ENCODE results near the gene PLK3.
"Not testable (repeated sequence)": the region's sequence is repeated elsewhere in the genome, so short reads cannot be mapped to it uniquely, and the experiment has no call there.

PLK3 gene

GRCh38 chr1:44788120-44788860 is 11.9 kb upstream of the PLK3 start, which contains the start of gene BEST4:
Gene BEST4, minus strand, starts transcription at chr1:44788170. Its CDS starts 465 bp downstream, at chr1:44787705.
- no peak for DNase-seq

GRCh38 chr1:44790968-44791801 is 9.0 kb upstream of the PLK3 start:
- no peak for DNase-seq

GRCh38 chr1:44792736-44793502 is 7.3 kb upstream of the PLK3 start:
- DNase-seq: no peak

GRCh38 chr1:44797886-44798285 is 2.3 kb upstream of the PLK3 start:
- not testable (repeated sequence) for DNase-seq

- DNase-seq: no peak
Observed at GRCh38 chr1:44798481-44799365, 1.5 kb upstream of the PLK3 start.

GRCh38 chr1:44801491-44802305 is 1.5 kb downstream of the PLK3 start:
- DNase-seq: no peak

- no peak for DNase-seq
Observed at GRCh38 chr1:44802306-44803061, 2.3 kb downstream of the PLK3 start.

GRCh38 chr1:44803062-44803311 is 2.8 kb downstream of the PLK3 start:
- no peak for DNase-seq

- no peak for DNase-seq
Observed at GRCh38 chr1:44803312-44804095, 3.3 kb downstream of the PLK3 start.

GRCh38 chr1:44805311-44806024 is 5.3 kb downstream of the PLK3 start:
- no peak for DNase-seq

- no peak for DNase-seq
Observed at GRCh38 chr1:44806025-44806703, 6.0 kb downstream of the PLK3 start.

- no peak for DNase-seq
Observed at GRCh38 chr1:44806704-44807363, 6.7 kb downstream of the PLK3 start, which contains the start of gene DYNLT4. Gene DYNLT4, minus strand, starts transcription at chr1:44807351. Its CDS starts 683 bp downstream, at chr1:44806668.

- no peak for DNase-seq
Observed at GRCh38 chr1:44807364-44808062, 7.3 kb downstream of the PLK3 start.

- no peak for DNase-seq
Observed at GRCh38 chr1:44808063-44808937, 8.1 kb downstream of the PLK3 start, which contains the start of gene BTBD19. Gene BTBD19, plus strand, starts transcription at chr1:44808523. Its CDS starts 298 bp downstream, at chr1:44808821.

GRCh38 chr1:44808938-44809917 is 9.1 kb downstream of the PLK3 start:
- DNase-seq: no peak

Data from cerebellar nuclear complex (tissue), 1 donor.